Thymus (tissue), 14 donors: Measurements from ENCODE around the gene GHR. TPM values are rescaled to one million over a fixed set of nuclear protein-coding genes. Genes with fewer than 3 reads are reported as not detected.

ENCODE experiments used
- DNase-seq, 9 donors: peaks; one replicate each; pipeline ENCODE4 v3.0.0-alpha.2; 2013; ENCODE audit warnings: low spot score in 9 of 9, low read depth in 6 of 9, missing footprints in 1 of 9
- H3K27ac ChIP-seq, 2 donors: one replicate each; pipeline ENCODE4 v1.5.1; 2013; ENCODE audit warnings: control low read depth in 1 of 2, low read depth in 1 of 2, low read length in 1 of 2, mild to moderate bottlenecking in 1 of 2, moderate library complexity in 1 of 2
- H3K27me3 ChIP-seq, 2 donors: one replicate each; pipeline ENCODE4 v1.5.1; 2013; ENCODE audit warnings: low read length in 1 of 2; ENCODE audit not compliant: control insufficient read depth in 2 of 2, insufficient read depth in 1 of 2
- H3K36me3 ChIP-seq, 2 donors: one replicate each; pipeline ENCODE4 v1.5.1; 2013; ENCODE audit warnings: low read length in 1 of 2, mild to moderate bottlenecking in 1 of 2, moderate library complexity in 1 of 2; ENCODE audit not compliant: control insufficient read depth in 2 of 2, insufficient read depth in 2 of 2
- H3K4me1 ChIP-seq, 2 donors: one replicate each; pipeline ENCODE4 v1.5.1; 2013; ENCODE audit warnings: low read length in 2 of 2; ENCODE audit not compliant: control insufficient read depth in 2 of 2, insufficient read depth in 2 of 2
- H3K4me3 ChIP-seq, 2 donors: one replicate each; pipeline ENCODE4 v1.5.1; 2013; ENCODE audit warnings: low read length in 2 of 2, control low read depth in 1 of 2, mild to moderate bottlenecking in 1 of 2
- H3K9me3 ChIP-seq, 2 donors: one replicate each; pipeline ENCODE4 v1.5.1; 2013; ENCODE audit warnings: low read length in 1 of 2, mild to moderate bottlenecking in 1 of 2; ENCODE audit not compliant: control insufficient read depth in 2 of 2, insufficient read depth in 1 of 2
- WGBS: extraction: QIAGEN DNeasy Blood & Tissue Kit; methylation state at CpG from one replicate; pipeline ENCODE4 v1.1.7; 2013; 5-methylcytosine and 5-hydroxymethylcytosine counted together
- long read RNA-seq, 10 donors: transcript quantifications; one replicate each; lab custom pipeline, GENCODE V29; 2026
- polyA plus RNA-seq: library from polyadenylated mRNA; stranded (reverse); fragments of 200-250 nt; gene quantifications from one replicate; pipeline ENCODE4 v1.2.3, GENCODE V29; 2013
- total RNA-seq: library from RNA; stranded (reverse); fragments of 120-200 nt; gene quantifications from one replicate; pipeline ENCODE4 v1.2.4, GENCODE V29; 2013
- donor health status: healthy.

The GHR gene
- 1.8 TPM for total RNA-seq
- 4.5 TPM for polyA plus RNA-seq
- long read RNA-seq, donor 1 = 0 reads
- long read RNA-seq, donor 2 = 0 reads
- long read RNA-seq, donor 3, full-length matches to known transcripts = 1 of 1 reads
- long read RNA-seq, donor 3, partial matches to known transcripts = 0 of 1 reads
- long read RNA-seq, donor 3, other reads (novel, unspliced or antisense) = 0 of 1 reads
- long read RNA-seq, donor 4 = 0 reads
- long read RNA-seq, donor 5 = 0 reads
- long read RNA-seq, donor 6 = 0 reads
- long read RNA-seq, donor 7, full-length matches to known transcripts = 1 of 1 reads
- long read RNA-seq, donor 7, partial matches to known transcripts = 0 of 1 reads
- long read RNA-seq, donor 7, other reads (novel, unspliced or antisense) = 0 of 1 reads
- long read RNA-seq, donor 8 = 0 reads
- long read RNA-seq, donor 9 = 0 reads
- long read RNA-seq, donor 10, full-length matches to known transcripts = 1 of 1 reads
- long read RNA-seq, donor 10, partial matches to known transcripts = 0 of 1 reads
- long read RNA-seq, donor 10, other reads (novel, unspliced or antisense) = 0 of 1 reads

GRCh38 chr5:42423285-42424165 lies at the start of gene GHR:
GHR (plus strand) TSS chr5:42423439; CDS start chr5:42565875, 142,436 bp downstream.
- Histone ChIP-seq H3K27ac (no peak within 1 kb of the TSS), H3K27me3 (peaks cover 22 to 27% of the 10 kb centered on the region in 2 donors), H3K36me3 (no peaks in the 10 kb centered on the region), H3K4me1 (no peaks in the 10 kb centered on the region), H3K9me3 (no peaks in the 10 kb centered on the region), H3K4me3 (peak within 1 kb of the TSS; percentile 26 to 41)
- WGBS = 1% methylated on average over 60 of the region's 60 CpGs
- DNase-seq = peak in 5 of 9 donors; percentile 3 to 31 (median 6)

GRCh38 chr5:42374679-42375273 lies 48.5 kb upstream of the GHR start:
- WGBS = 97% methylated on average over 5 of the region's 5 CpGs
- H3K36me3 ChIP-seq = no peaks in the 10 kb centered on the region
- no peaks in the 10 kb centered on the region for H3K9me3 ChIP-seq
- H3K4me1 ChIP-seq = no peaks in the 10 kb centered on the region
- no peak for DNase-seq
- no peaks in the 10 kb centered on the region for H3K27me3 ChIP-seq
- H3K27ac ChIP-seq = no peak overlapping the region
- no peak overlapping the region for H3K4me3 ChIP-seq

GRCh38 chr5:42377496-42377895 lies 45.7 kb upstream of the GHR start:
- Histone ChIP-seq H3K4me3 (no peak overlapping the region), H3K4me1 (no peaks in the 10 kb centered on the region), H3K27ac (no peak overlapping the region), H3K27me3 (no peaks in the 10 kb centered on the region), H3K36me3 (no peaks in the 10 kb centered on the region), H3K9me3 (no peaks in the 10 kb centered on the region)
- 53% methylated on average over 1 of the region's 1 CpG for WGBS
- DNase-seq = no peak

GRCh38 chr5:42381973-42382372 lies 41.3 kb upstream of the GHR start:
- H3K4me3 ChIP-seq = no peak overlapping the region
- WGBS = 97% methylated on average over 2 of the region's 2 CpGs
- H3K27me3 ChIP-seq = no peaks in the 10 kb centered on the region

GRCh38 chr5:42387563-42387962 lies 35.7 kb upstream of the GHR start:
- Histone ChIP-seq H3K4me1 (no peaks in the 10 kb centered on the region), H3K27ac (no peak overlapping the region), H3K9me3 (peaks cover 0 to 1% of the 10 kb centered on the region in 2 donors), H3K36me3 (no peaks in the 10 kb centered on the region), H3K27me3 (no peaks in the 10 kb centered on the region), H3K4me3 (no peak overlapping the region)
- WGBS = 88% methylated on average over 2 of the region's 2 CpGs
- DNase-seq = no peak

More at GRCh38 chr5:42381973-42382372, 41.3 kb upstream of the GHR start:
- no peak for DNase-seq
- H3K27ac ChIP-seq = no peak overlapping the region
- H3K4me1 ChIP-seq = no peaks in the 10 kb centered on the region
- no peaks in the 10 kb centered on the region for H3K36me3 ChIP-seq
- no peaks in the 10 kb centered on the region for H3K9me3 ChIP-seq

- WGBS = 96% methylated on average over 5 of the region's 5 CpGs
Observed at GRCh38 chr5:42390115-42390514, 33.1 kb upstream of the GHR start.

GRCh38 chr5:42392917-42393316 lies 30.3 kb upstream of the GHR start:
- Histone ChIP-seq H3K4me3 (no peak overlapping the region), H3K9me3 (peaks cover 2 to 6% of the 10 kb centered on the region in 2 donors), H3K27me3 (no peaks in the 10 kb centered on the region), H3K27ac (no peak overlapping the region), H3K4me1 (no peaks in the 10 kb centered on the region), H3K36me3 (no peaks in the 10 kb centered on the region)
- WGBS = 70% methylated on average over 2 of the region's 2 CpGs
- DNase-seq = no peak

More at GRCh38 chr5:42390115-42390514, 33.1 kb upstream of the GHR start:
- no peaks in the 10 kb centered on the region for H3K36me3 ChIP-seq
- H3K4me1 ChIP-seq = no peaks in the 10 kb centered on the region
- H3K4me3 ChIP-seq = no peak overlapping the region
- H3K27me3 ChIP-seq = no peaks in the 10 kb centered on the region
- no peak overlapping the region for H3K27ac ChIP-seq
- peaks cover 2 to 6% of the 10 kb centered on the region in 2 donors for H3K9me3 ChIP-seq
- DNase-seq = no peak

GRCh38 chr5:42396111-42396510 lies 27.1 kb upstream of the GHR start:
- Histone ChIP-seq H3K9me3 (peaks cover 2 to 6% of the 10 kb centered on the region in 2 donors), H3K4me3 (no peak overlapping the region), H3K27me3 (no peaks in the 10 kb centered on the region), H3K4me1 (no peaks in the 10 kb centered on the region), H3K27ac (no peak overlapping the region), H3K36me3 (no peaks in the 10 kb centered on the region)
- no peak for DNase-seq
- 86% methylated on average over 5 of the region's 5 CpGs for WGBS
